Measurements from ENCODE around the gene TMEM258.

Gene TMEM258

GRCh38 chr11:61794579-61794978, 2.2 kb upstream of the TMEM258 start:
- DNase-seq = no peak

DNA sequence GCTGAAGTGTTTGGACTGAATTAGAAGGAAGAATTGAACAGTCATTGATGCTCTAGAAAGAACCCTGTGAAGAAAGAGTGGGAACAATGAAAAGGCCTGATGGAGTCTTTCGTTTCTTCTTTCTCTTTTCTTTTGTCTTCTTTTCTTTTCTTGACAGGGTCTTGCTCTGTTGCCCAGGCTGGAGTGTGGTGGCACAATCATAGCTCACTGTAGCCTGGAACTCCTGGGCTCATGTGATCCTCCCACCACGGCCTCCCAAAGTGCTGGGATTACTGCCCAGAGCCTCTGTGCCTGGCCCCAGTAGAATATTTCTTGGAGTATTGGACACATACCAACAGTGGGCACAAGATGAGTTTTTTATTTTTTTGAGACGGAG, 1.4 kb upstream of the TMEM258 start:
- DNase-seq = no peak

DNA sequence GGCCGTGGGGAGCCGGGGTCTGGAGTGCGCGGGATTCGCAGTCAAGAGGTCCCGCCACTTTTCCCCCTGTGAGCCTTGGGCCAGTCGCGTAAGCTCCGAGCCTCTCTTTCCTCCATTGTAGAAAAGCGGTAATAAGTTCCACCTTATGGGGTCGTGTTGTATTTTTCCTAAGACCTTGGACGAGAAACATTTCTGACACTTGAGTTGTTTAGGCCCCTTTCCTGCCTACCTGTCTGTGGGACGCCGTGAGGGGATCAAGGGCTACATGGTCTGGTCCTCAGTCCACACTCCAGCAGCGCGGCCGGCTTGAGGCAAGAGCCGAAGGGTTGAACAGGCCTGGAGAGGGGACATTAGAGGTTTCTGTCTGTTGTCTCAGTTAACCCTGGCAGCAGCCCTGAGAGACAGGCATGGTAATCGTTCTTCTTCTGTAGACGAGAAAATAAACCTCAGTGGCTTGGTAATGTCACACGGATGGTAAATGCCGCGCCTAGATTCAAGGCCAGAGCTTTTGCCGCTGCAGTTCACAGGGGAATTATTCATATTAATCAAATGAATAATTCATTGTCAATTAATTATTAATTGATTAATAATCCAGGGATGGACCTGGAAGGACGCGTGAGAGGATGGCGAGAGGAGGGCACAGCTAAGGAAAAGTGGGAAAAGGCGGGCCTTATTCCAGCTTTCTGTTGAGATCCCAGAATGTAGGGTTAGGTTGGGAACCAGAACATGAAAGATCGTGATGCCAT, 857 bp upstream of the TMEM258 start:
- DNase-seq = no peak

DNA sequence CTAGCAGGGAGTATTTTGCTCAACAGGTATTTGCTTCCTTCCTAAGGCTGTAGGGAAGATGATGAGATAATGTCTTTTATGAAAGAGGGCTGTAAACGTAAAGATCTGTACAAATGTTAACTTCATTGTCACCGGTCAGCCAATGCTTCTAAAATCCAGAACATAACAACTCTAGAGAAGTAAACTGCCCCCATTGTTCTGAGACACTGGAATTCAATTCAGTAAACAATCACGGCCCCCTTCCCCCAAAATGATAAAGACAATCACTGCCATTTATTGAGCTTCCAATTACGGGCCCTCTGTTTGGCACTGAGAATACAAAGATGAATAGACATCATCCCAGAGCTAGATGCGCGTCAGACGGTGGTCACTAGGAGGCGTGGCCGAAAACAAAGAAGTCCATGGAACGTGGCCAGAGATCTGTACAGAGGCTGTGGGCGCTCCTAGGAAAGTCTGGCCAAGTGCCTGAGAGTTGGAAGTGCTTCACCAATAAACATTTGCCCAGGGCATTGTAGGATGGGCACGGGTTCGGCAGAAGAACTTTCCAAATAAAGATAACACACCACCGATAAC, 576 bp downstream of the TMEM258 start:
- peak; percentile 95 for DNase-seq

DNA sequence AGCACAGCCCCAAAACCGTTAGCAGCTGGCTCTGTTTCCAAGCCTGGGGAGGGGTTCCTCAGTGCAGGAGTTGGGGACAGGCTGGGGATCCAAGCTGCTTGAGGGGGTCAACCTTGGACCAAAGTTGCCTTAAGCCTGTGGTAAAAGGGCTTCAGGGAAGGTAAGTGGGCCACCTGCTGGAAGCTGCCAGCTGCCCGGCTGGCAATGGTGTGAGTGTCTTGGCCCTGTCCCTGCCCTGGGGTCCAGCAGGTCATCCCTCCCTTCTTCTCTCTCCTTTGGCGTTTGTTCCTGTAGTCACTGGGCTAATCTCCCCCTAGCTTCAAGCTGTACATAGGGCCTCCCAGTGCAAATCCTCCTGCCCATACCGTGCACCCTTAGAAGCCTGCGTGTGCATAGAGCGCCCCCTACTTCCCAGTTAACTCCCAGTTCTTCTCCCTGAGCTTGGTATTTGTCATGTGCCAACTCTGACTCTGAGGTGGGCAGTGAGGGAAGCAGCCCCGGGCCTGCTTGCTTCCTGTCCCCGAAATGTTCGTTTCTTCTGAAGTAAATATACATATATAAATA, 4.4 kb downstream of the TMEM258 start:
- DNase-seq = peak; percentile 77

DNA sequence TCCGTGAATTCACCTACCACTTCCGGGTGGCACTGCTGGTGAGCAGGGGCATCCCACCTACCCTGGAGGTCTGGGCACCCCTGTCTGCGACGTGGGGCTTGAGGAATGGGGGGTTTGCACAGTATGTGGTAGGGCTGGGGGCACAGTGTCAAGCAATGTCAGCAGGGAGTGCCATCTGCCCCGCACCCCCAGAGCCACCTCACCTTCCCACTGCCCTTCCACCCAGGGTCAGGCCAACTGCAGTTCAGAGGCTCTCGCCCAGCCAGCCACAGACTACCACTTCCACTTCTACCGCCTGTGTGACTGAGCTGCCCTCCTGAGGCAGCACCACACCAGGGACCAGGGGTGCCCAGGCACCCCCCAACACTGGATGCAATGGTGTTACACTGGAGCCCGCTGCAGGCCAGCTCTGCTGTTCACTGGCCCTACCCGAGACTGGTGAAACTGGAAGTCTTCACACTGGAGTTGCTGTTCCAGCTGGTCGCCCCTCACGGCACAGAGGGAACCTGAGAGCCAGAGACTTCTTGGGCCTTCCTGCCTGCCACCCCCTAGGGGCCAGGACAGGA, 6.5 kb downstream of the TMEM258 start:
- DNase-seq = no peak

DNA sequence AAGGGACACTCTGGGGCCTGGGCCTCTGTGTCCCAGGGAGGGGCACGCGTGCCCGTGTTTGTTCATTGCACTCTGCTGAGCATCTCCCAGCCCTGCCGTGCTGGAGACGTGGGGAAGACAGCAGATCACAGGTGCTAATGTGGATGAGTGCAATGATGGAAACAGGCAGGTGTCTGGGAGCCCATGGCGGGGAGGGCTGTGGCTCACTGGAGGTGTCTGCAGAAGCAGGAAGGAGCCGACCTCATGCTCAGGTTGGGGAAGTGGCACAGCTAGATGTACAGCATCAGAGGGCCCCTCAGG, 7.9 kb downstream of the TMEM258 start:
- DNase-seq = no peak

- no peak for DNase-seq
Observed at GRCh38 chr11:61783717-61784505, 8.5 kb downstream of the TMEM258 start.

DNA sequence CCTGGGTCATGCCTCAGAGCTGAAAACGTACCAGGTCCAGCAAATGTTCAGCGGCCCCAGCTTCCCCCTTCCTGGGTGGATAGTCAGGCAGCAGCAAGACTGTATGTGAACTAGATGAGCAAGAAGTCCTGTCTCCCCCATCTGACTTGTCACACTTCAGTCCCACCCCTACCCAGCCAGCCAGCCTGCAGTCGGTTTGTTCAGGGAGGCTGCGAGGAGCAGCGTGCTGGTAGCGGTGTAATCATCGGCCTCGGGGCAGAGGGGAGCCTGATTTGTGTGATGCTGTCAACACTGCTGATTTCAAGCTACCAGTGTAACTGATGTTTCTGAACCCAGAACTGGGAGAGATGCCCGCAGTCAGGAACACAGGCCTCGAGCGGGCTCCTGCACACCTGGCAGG, 9.6 kb downstream of the TMEM258 start:
- DNase-seq = no peak

GRCh38 chr11:61782299-61782698, 10.1 kb downstream of the TMEM258 start:
- no peak for DNase-seq

DNA sequence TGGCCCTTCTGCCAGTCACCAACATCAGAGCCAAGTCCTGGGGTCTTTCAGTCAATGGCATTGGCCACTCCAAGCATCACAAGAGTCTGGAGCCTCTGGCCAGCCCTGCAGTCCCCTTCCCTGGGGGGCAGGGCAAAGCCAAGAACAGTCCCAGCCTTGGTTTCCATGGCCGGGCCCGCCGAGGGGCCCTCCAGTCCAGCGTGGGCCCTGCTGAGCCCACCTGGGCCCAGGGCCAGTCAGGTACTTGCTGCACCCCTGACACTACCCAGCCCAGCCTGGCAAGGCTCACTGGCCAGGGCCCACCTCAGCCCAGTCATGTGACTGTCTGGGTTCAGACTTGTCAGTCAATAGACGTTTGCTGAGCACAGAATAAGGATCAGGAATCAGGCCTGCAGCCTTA, 10.8 kb downstream of the TMEM258 start:
- DNase-seq = no peak

- DNase-seq = no peak
Observed at GRCh38 chr11:61780581-61781162, 11.7 kb downstream of the TMEM258 start.

GRCh38 chr11:61779666-61780525, 12.5 kb downstream of the TMEM258 start:
- DNase-seq = no peak

DNA sequence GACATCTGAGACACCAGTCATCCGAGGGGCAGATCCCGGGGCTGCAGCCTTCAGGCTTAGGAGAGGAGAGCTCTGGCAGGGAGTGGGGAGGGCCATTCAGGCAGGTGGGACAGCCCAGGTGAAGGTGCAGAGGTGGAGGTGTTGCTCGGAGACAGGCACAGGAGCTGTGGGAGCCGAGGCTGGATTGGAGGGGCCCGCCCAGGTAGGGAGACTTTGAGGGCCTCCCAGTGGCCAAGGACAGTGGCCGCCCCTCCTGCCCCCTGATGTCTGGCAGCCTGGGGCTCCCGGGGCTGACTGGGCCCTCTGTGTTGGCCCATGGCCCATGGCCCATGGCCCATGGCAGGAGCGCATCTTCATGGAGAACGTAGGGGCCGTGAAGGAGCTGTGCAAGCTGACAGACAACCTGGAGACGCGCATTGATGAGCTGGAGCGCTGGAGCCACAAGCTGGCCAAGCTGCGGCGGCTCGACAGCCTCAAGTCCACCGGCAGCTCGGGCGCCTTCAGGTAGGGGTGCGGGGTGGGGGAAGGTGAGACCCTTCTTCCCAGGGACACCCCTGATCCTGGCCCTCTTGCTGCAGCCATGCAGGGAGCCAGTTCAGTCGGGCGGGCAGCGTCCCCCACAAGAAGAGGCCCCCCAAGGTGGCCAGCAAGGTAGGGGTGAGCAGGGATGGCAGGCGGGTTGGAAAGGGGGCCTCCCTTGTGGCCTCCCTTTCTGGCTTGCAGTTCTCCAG, 13.3 kb downstream of the TMEM258 start:
- no peak for DNase-seq

- DNase-seq = no peak
Observed at GRCh38 chr11:61778357-61778886, 14.0 kb downstream of the TMEM258 start.

DNA sequence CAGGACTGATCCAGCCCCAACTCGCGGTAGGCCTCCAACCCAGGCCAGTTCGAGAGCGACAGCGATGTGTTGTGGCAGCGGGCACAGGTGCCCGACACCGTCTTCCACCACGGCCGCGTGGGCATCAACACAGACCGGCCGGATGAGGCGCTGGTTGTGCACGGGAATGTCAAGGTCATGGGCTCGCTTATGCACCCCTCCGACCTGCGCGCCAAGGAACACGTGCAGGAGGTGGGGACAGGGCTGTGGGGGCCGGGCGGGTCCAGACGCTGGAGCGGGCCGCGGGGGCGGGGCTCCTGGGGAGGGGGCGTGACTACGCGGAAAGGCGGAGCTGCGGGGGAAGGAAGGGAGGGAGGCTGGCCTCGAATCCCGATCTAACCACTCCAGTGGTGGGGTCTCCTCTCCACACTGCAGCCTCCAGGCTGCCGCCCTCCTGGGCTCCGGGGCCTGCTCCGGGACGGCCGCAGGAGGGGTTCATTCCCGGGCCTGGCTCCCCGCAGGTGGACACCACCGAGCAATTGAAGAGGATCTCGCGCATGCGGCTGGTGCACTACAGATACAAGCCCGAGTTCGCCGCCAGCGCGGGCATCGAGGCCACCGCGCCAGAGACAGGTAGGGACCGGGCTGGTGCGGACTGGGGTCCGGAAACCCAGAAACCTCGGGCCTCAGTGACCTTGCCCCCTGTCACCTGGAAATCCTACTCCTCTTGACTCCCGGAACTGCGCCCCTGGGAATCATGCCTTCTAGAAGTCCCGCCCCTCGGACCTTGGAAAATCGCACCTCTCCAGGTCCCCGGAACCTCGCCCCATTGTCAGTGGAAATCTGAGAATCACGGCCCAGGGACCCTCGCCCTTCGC, 14.9 kb downstream of the TMEM258 start:
- DNase-seq = peak; percentile 63

GRCh38 chr11:61776561-61777075, 15.8 kb downstream of the TMEM258 start:
- DNase-seq = peak; percentile 65

GRCh38 chr11:61775606-61776554, 16.5 kb downstream of the TMEM258 start:
- no peak for DNase-seq

DNA sequence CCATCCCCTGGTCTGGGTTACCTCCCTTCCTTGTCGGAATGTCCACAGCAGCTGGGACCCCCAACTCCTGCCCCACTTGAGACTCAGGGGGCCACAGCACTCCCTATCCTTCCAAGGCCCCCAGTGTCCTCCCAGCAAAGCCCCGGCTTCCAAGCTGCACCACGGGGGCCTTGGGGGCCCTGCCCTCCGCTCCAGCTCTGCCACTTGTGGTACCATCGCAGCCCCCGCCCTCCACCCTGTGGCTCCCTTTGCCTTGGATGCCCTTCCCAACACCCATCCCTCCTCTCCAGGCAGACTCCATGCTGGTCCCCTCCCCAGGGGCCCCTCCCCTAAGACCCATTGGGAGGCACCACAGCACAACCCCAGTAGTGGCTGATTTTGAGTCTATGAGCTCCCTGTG, 17.3 kb downstream of the TMEM258 start:
- no peak for DNase-seq

All from eye (tissue), 1 donor.